PC-3 (cell line): ENCODE data around the gene SLC16A13.

Experiments
- EZH2 ChIP-seq: fragments of 300-600 bp; sonication (generic); IDR thresholded peaks from one replicate; pipeline ENCODE4 v1.6.1; 2017; ENCODE audit warnings: antibody characterized with exemption, mild to moderate bottlenecking, low read length; ENCODE audit not compliant: unreplicated experiment
- TF ChIP-seq, protein P1 (sequence below): fragments of 300-600 bp; sonication (generic); conservative IDR thresholded peaks from 2 replicates; pipeline ENCODE4 v1.5.1; 2017; ENCODE audit warnings: antibody characterized with exemption, low read depth, mild to moderate bottlenecking, low read length

DNA sequence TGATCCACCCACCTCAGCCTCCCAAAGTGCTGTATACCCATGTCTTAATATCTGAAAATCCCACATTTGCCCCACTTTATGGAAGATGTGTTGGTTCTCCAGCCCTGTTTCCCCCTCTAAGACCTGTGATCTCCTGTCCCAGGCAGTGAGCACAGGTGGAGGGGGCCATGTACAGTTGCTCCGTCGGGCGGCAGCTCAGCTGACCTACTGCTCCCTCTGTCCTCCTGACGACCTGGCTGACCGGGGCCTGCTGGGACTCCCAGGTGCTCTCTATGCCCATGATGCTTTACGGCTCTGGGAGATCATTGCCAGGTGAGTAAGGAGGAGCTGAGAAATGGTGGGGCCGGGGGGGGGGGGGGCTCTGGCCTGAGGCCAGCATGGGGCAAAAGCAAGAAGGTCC lies 30.1 kb upstream of the SLC16A13 start:
- TF ChIP-seq, protein P1, sequence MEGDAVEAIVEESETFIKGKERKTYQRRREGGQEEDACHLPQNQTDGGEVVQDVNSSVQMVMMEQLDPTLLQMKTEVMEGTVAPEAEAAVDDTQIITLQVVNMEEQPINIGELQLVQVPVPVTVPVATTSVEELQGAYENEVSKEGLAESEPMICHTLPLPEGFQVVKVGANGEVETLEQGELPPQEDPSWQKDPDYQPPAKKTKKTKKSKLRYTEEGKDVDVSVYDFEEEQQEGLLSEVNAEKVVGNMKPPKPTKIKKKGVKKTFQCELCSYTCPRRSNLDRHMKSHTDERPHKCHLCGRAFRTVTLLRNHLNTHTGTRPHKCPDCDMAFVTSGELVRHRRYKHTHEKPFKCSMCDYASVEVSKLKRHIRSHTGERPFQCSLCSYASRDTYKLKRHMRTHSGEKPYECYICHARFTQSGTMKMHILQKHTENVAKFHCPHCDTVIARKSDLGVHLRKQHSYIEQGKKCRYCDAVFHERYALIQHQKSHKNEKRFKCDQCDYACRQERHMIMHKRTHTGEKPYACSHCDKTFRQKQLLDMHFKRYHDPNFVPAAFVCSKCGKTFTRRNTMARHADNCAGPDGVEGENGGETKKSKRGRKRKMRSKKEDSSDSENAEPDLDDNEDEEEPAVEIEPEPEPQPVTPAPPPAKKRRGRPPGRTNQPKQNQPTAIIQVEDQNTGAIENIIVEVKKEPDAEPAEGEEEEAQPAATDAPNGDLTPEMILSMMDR = no peak
- TF ChIP-seq EZH2 = no peak
